Stimulated activated CD4-positive, alpha-beta T cell treated with anti-CD3 and anti-CD28 coated beads, TNF-alpha, amount 100 ng/mL, for 1 hour (primary cell): Measurements from ENCODE around the gene COL5A1.

ENCODE experiments used
- DNase-seq, 3 donors: peaks; one replicate each; pipeline ENCODE4 v3.0.0-alpha.2; 2020; ENCODE audit warnings: low read depth in 3 of 3, low spot score in 1 of 3

The COL5A1 gene

DNA sequence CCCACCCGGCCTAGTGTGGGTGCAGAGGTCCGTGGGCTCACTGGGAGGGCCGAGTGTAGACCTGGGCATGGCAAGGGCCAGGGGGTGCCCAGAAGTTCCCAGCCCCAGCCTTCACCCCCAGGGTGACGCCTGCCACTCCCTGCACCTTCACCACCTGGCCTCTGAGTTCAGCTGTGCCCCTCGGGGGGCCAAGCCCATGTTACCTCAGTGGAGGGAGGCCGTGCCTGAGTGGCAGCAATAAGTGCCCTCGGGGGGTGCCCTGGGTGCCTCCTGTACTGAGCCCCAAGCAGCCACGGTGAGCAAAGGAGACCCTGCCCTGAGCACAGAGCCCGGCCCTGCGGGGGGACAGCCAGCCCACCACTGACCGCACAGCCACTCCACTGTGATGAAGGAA, 228.7 kb downstream of the COL5A1 start:
- no peak for DNase-seq

GRCh38 chr9:134870746-134871662, 229.4 kb downstream of the COL5A1 start:
- no peak for DNase-seq

DNA sequence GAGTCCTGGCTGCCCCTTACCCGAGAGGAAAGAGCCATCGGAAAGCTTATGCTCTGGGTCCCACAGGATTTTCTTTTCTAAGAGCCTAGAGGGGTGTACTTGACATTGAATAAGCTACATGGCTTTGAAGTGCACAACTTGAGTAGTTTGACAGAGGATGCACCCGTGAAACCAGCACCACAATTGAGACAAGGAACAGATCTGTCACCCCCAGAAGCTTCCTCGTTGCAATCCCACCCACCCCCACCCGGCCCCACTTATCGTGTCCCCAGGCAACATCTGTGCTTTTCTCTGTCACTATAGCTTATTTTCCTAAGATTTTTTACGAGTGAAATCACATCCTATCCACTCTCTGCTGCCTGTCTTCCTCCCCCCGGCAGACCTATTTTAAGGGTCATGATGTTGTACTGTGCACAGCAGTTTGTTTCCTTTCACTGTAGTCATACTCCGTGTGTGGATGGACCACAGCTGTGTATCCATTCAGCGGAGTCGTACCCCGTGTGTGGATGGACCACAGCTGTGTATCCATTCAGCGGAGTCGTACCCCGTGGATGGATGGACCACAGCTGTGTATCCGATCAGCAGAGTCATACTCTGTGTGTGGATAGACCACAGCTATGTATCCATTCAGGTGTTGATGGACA, 230.2 kb downstream of the COL5A1 start:
- no peak for DNase-seq

GRCh38 chr9:134872482-134873231, 231.1 kb downstream of the COL5A1 start:
- DNase-seq, result no peak

DNA sequence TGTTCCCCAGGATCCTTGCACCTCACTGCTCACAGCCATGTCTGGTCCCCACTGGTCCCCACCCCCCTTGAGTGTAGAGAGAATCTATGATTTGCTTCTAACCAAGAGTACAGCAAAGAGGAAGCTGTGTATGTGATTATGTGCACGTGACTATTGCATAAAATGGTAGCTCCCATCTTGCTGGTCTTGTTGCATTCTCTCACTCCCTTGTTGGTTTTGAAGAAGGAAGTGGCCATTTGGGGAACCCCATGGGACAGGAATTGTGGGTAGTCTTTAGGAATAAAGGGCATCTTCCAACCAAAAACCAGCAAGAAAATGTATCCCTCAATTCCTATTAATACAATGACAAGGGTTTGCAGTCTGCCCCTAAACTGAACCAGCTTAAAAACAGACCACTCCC, 233.8 kb downstream of the COL5A1 start:
- no peak for DNase-seq

GRCh38 chr9:134877541-134877940, 235.9 kb downstream of the COL5A1 start:
- DNase-seq, result no peak

- DNase-seq, result no peak
Measured at GRCh38 chr9:134879664-134880483, 238.3 kb downstream of the COL5A1 start.

DNA sequence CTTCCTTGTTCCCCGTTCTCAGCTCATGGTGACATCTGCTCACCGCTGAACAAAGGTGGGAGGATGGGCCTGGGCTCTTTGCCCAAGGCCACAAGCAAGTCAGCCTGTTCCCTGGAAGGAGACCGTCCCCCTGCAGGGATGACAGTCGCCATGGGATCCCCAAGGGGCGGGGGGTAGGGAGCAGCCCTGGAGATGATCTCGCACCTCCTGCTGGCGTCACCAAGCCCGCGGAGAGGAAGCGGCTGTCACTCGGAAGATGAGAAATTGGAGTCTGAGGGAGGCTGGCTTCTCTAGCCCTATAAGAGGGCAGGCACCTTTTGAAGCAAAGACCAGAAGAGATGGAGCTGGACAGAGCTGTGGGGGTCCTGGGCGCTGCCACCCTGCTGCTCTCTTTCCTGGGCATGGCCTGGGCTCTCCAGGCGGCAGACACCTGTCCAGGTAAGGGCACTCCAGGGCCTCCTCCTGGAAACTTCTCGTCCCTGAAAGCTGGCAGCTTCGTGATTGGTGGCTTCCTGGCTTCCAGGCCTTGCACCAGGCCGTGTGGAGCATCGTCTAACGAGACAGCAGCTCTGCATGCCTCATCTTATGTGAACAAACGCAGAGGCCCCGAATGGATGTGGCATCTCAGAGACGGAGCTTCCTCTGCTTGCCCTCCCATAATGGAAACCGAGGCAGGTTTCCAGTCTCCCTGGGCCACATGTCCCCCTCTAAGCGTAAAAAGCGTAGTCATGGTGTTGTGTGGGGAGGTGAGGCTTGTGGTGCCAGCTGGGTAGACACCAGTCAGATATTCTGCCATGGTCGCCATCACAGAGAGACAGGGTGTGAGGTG, 239.1 kb downstream of the COL5A1 start, which contains the start of gene FCN2:
TSS of gene FCN2 (plus strand) at position 327 of the 829 bp plus-strand sequence. CDS start at position 339, 12 bp downstream.
- DNase-seq, result no peak

DNA sequence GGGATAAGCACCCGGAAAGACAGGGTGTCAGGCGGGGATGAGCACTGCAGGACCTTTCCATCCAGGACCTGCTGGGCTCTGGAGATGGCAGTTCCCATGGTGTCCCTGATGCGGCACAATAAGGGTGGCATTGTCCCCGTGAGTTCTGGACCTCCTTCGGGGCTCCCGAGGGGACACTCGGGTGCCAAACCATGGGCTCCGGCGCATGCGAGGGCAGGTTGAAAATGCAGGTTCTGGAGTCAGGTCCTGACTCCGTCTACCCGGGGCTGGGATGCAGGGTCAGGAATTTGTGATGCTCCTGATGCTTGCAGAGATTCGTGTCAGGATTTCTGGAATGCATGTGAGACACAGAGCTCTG, 239.7 kb downstream of the COL5A1 start:
- DNase-seq, result no peak

DNA sequence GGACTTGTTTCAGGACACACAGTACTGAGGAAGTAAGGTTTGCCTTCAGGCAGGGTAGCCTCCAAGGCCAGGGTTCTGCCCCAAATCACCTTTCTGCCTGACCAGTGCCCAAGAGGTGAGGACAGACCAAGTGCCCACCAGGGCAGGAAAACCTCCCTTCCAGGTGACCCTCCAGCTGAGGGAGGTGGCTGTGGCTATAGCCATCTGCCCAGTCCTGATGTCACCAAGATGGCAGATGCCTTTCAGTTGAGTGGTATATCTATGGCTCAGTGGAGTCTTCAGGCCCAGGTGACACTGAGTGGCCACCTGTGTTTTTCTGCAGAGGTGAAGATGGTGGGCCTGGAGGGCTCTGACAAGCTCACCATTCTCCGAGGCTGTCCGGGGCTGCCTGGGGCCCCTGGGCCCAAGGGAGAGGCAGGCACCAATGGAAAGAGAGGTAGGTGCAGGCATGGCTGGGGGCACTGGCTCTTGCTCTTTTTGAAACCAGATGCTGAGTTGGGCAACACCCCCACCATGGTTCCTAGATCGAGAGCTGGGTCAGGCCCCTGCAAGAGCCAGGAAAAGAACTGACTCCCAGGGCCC, 240.7 kb downstream of the COL5A1 start:
- DNase-seq, result no peak

GRCh38 chr9:134883040-134883782, 241.6 kb downstream of the COL5A1 start:
- no peak for DNase-seq

DNA sequence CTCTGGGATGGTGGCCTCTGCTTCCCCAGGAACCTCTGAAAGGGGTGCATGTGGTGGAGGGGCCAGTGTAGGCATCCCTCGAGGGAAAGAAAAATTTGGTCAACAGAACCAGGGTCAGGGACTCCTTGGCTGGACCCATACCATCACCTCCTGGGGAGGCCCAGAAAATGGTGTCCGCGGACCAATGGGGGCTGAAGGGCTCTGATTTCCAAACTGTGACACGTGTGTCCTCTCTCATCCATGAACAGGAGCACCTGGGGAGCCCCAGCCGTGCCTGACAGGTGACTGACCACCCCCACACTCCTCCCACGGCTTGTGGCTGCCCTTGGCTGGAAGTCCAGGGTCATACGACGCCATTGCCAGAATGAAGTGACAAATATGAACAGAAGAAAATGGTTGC, 242.9 kb downstream of the COL5A1 start:
- DNase-seq, result no peak

GRCh38 chr9:134885001-134885678, 243.5 kb downstream of the COL5A1 start:
- DNase-seq, result no peak

DNA sequence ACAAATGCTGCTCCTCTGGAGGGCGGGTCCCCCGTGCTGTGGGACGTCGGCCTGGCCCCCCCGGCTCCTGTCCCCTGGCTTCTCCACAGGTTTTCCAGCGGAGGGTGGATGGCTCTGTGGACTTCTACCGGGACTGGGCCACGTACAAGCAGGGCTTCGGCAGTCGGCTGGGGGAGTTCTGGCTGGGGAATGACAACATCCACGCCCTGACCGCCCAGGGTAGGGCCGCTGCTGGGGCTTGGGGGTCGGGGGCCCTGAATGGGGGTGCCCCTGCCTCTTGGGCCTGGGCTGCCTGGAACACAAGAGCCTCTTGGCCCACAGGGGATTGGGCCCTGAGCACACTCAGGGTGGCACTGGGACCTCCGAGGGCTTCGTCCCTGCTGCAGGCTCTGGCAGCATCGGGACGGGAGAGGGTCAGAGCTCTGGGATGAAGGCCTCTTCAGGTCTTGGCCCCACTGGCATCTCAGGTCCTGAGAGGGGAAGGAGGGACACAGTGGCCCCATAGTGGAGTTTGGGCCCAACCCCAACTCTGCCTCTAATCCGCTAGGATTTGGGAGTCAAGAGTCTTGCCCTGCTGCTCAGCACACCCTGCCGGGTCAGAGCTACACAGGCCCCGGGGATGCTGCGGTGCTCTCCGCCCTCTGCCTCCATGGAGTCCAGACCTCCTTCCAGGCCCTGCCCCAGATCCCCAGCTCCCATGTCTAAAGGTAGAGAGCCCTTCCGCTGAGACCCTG, 244.2 kb downstream of the COL5A1 start:
- DNase-seq, result no peak

DNA sequence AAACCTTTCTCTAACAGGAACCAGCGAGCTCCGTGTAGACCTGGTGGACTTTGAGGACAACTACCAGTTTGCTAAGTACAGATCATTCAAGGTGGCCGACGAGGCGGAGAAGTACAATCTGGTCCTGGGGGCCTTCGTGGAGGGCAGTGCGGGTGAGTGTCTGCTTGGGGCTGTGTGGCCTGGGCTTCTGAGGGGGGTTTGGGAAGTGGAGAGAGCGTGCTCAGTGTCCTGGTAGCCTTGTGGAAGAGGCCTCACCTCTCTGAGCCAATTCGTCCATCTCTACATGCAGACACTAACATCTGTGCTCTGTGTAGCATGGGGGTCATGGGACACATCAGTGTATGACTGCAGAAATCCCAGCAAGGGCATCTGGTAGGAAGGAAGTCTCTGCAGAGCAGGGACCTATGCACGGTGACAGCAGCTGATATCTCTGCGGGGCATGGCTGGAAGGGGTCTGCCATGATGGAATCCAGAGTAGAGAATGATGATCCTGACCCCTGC, 244.9 kb downstream of the COL5A1 start:
- no peak for DNase-seq

DNA sequence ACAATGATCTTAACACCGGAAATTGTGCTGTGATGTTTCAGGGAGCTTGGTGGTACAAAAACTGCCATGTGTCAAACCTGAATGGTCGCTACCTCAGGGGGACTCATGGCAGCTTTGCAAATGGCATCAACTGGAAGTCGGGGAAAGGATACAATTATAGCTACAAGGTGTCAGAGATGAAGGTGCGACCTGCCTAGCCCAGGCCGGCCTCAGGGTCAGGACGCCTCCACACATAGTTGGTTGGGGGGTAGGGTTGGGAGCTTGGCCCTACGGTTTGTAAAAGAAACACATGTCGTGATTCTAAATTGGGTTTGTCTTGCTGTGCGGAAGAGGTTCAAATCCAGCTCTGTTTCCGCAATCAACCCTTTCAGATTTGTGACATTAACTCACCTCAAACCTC, 245.6 kb downstream of the COL5A1 start:
- no peak for DNase-seq
